Neural progenitor cell (in vitro differentiated cells): ENCODE data around the gene FREM1. TPM values are rescaled to one million over a fixed set of nuclear protein-coding genes. Genes with fewer than 3 reads are reported as not detected.

Source experiments
- DNase-seq: peaks from one replicate; pipeline ENCODE4 v3.0.0-alpha.2; 2016; ENCODE audit warnings: low spot score
- H2AFZ ChIP-seq: fragments of 200-600 bp; sonication (generic); replicated peaks from 2 replicates; pipeline ENCODE4 v1.6.1; 2016; ENCODE audit warnings: antibody characterized with exemption
- H3F3A ChIP-seq: fragments of 200-600 bp; sonication (generic); 2 replicates; pipeline ENCODE4 v1.6.1; 2016; ENCODE audit warnings: antibody characterized with exemption, low read depth
- H3K27ac ChIP-seq: fragments of 200-600 bp; sonication (generic); 2 replicates; pipeline ENCODE4 v1.5.1; 2016; ENCODE audit warnings: mild to moderate bottlenecking
- H3K27me3 ChIP-seq: fragments of 200-600 bp; sonication (generic); 2 replicates; pipeline ENCODE4 v1.6.1; 2016; ENCODE audit warnings: mild to moderate bottlenecking, moderate library complexity
- H3K36me3 ChIP-seq: fragments of 200-600 bp; sonication (generic); 2 replicates; pipeline ENCODE4 v1.5.1; 2016
- H3K4me1 ChIP-seq: fragments of 200-600 bp; sonication (generic); 2 replicates; pipeline ENCODE4 v1.6.1; 2016; ENCODE audit warnings: mixed run types
- H3K4me2 ChIP-seq: fragments of 200-600 bp; sonication (generic); 2 replicates; pipeline ENCODE4 v1.6.1; 2016
- H3K4me3 ChIP-seq: fragments of 200-600 bp; sonication (generic); 2 replicates; pipeline ENCODE4 v1.5.1; 2016
- H3K79me2 ChIP-seq: fragments of 200-600 bp; sonication (generic); 2 replicates; pipeline ENCODE4 v1.6.1; 2016; ENCODE audit warnings: low read depth
- H3K9ac ChIP-seq: fragments of 200-600 bp; sonication (generic); 2 replicates; pipeline ENCODE4 v1.6.1; 2016
- H3K9me3 ChIP-seq: fragments of 200-600 bp; sonication (generic); 2 replicates; pipeline ENCODE4 v1.5.1; 2016; ENCODE audit warnings: low read depth
- H4K20me1 ChIP-seq: fragments of 200-600 bp; sonication (generic); 2 replicates; pipeline ENCODE4 v1.6.1; 2016; ENCODE audit warnings: low read depth
- H3K27ac Mint-ChIP-seq: 3 replicates; pipeline ENCODE4 v1.8.0; 2021; ENCODE audit warnings: mixed read lengths
- H3K27me3 Mint-ChIP-seq: 2 replicates; pipeline ENCODE4 v1.8.0; 2022; ENCODE audit warnings: low read depth, mild to moderate bottlenecking, inconsistent platforms, moderate library complexity, mixed read lengths; ENCODE audit not compliant: insufficient read depth
- H3K36me3 Mint-ChIP-seq: 3 replicates; pipeline ENCODE4 v1.8.0; 2021; ENCODE audit warnings: mixed read lengths
- H3K4me1 Mint-ChIP-seq: 3 replicates; pipeline ENCODE4 v1.8.0; 2021; ENCODE audit warnings: mixed read lengths
- H3K4me3 Mint-ChIP-seq: 3 replicates; pipeline ENCODE4 v1.8.0; 2021; ENCODE audit warnings: mild to moderate bottlenecking, moderate library complexity, mixed read lengths
- H3K9me3 Mint-ChIP-seq: 3 replicates; pipeline ENCODE4 v1.8.0; 2020; ENCODE audit warnings: mixed read lengths
- EZH2 ChIP-seq: fragments of 200-600 bp; sonication (generic); IDR thresholded peaks from 2 replicates; pipeline ENCODE4 v1.6.1; 2017; ENCODE audit warnings: antibody characterized with exemption, mild to moderate bottlenecking, moderate library complexity
- EZH2phosphoT487 ChIP-seq: fragments of 200-600 bp; sonication (generic); IDR thresholded peaks from 2 replicates; pipeline ENCODE4 v1.6.1; 2017; ENCODE audit warnings: antibody characterized with exemption
- total RNA-seq: library from RNA; depleted of rRNA; stranded (reverse); fragments of >200 nt; gene quantifications from 2 replicates; pipeline ENCODE4 v1.2.3, GENCODE V29; 2015; ENCODE audit warnings: low replicate concordance
- TF ChIP-seq, protein P1 (sequence below): fragments of 200-600 bp; sonication (generic); IDR thresholded peaks from 2 replicates; pipeline ENCODE4 v1.5.1; 2017; ENCODE audit warnings: antibody characterized with exemption, mild to moderate bottlenecking

FREM1 gene
- total RNA-seq, 1 donor from 2014 or later, result 1.2 TPM

DNA sequence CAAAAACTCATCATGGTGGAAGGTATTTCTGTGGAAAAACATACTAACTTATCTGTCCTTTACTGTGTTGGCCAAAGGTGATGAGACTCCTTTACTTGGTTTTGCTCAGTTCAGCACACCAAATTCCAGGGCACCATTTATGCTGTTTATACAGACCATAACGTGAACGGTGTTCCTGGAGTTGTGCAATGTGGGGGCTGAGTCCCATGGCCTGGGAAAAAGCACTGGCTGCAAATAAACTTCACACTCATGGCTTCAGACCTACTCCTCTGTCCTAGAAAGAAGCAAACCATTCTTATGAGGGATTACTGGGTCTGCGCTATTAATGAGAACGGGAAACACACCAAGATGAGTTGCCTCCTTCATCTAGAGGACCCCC lies 10.4 kb downstream of the FREM1 start:
- H3K4me1 ChIP-seq, result no peaks in the 10 kb centered on the region
- H3K27ac Mint-ChIP-seq, result no peak overlapping the region

DNA sequence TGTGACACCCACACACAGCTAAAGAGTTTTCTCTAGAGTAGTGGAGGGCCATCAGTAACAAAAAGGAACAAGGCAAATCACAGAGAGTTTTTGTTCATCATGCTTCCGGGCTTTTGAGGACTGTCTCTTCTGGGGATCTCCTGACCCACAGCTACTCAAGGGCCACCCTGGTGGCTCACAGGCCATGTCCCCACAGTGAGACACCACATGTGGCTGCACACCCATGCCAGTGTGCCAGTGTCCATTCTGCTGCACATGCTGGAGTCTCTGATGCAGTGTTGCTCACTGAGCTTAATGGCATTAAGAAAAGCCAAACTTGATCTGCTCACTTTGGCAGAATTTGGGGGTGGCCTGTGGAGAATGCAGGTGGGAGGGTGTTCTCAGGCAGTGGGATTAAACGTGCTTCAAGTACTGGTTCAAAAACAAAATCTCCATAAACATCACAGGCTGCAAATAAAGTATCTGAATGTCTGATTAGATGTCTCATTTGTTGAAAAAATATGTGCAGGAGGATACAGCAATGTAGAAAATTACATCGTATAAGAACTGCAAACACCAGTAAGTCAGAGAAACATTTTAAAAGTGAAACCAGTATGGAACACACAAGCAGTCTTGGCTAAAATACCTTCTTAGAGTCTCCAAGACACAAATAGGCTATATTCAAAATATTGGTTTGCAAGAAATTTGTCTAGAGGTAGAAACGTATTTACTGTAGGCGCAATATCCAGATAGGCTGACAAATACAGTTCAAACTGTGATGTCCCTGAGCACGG lies 11.0 kb downstream of the FREM1 start:
- Histone ChIP-seq H3F3A (no peaks in the 10 kb centered on the region), H4K20me1 (no peaks in the 10 kb centered on the region), H3K27me3 (no peaks in the 10 kb centered on the region), H3K27ac (no peak overlapping the region), H3K4me2 (no peak overlapping the region), H2AFZ (no peak overlapping the region), H3K9ac (no peak overlapping the region), H3K4me3 (no peak overlapping the region), H3K9me3 (no peaks in the 10 kb centered on the region), H3K79me2 (no peaks in the 10 kb centered on the region), H3K4me1 (no peaks in the 10 kb centered on the region), H3K36me3 (no peaks in the 10 kb centered on the region)
- peaks cover 22% of the 10 kb centered on the region for H3K36me3 Mint-ChIP-seq
- no peak for DNase-seq
- no peak overlapping the region for H3K27ac Mint-ChIP-seq
- no peak overlapping the region for H3K4me3 Mint-ChIP-seq
- peaks cover 5% of the 10 kb centered on the region for H3K27me3 Mint-ChIP-seq
- peaks cover 60% of the 10 kb centered on the region for H3K4me1 Mint-ChIP-seq
- TF ChIP-seq, protein P1, sequence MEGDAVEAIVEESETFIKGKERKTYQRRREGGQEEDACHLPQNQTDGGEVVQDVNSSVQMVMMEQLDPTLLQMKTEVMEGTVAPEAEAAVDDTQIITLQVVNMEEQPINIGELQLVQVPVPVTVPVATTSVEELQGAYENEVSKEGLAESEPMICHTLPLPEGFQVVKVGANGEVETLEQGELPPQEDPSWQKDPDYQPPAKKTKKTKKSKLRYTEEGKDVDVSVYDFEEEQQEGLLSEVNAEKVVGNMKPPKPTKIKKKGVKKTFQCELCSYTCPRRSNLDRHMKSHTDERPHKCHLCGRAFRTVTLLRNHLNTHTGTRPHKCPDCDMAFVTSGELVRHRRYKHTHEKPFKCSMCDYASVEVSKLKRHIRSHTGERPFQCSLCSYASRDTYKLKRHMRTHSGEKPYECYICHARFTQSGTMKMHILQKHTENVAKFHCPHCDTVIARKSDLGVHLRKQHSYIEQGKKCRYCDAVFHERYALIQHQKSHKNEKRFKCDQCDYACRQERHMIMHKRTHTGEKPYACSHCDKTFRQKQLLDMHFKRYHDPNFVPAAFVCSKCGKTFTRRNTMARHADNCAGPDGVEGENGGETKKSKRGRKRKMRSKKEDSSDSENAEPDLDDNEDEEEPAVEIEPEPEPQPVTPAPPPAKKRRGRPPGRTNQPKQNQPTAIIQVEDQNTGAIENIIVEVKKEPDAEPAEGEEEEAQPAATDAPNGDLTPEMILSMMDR, result no peak
- no peak for TF ChIP-seq EZH2phosphoT487
- TF ChIP-seq EZH2, result no peak
- peaks cover 19% of the 10 kb centered on the region for H3K9me3 Mint-ChIP-seq

More for the DNA sequence above, 10.4 kb downstream of the FREM1 start:
- Mint-ChIP-seq H3K4me1 (peaks cover 62% of the 10 kb centered on the region), H3K9me3 (peaks cover 17% of the 10 kb centered on the region), H3K36me3 (peaks cover 24% of the 10 kb centered on the region), H3K27me3 (peaks cover 5% of the 10 kb centered on the region), H3K4me3 (no peak overlapping the region)
- TF ChIP-seq, protein P1, result no peak
- TF ChIP-seq EZH2 (no peak), EZH2phosphoT487 (no peak)
- Histone ChIP-seq H3K79me2 (no peaks in the 10 kb centered on the region), H3K4me2 (no peak overlapping the region), H3K9me3 (no peaks in the 10 kb centered on the region), H3K36me3 (no peaks in the 10 kb centered on the region), H3K4me3 (no peak overlapping the region), H3K9ac (no peak overlapping the region), H3K27me3 (no peaks in the 10 kb centered on the region), H2AFZ (no peak overlapping the region), H4K20me1 (no peaks in the 10 kb centered on the region), H3K27ac (no peak overlapping the region), H3F3A (no peaks in the 10 kb centered on the region)
- no peak for DNase-seq

DNA sequence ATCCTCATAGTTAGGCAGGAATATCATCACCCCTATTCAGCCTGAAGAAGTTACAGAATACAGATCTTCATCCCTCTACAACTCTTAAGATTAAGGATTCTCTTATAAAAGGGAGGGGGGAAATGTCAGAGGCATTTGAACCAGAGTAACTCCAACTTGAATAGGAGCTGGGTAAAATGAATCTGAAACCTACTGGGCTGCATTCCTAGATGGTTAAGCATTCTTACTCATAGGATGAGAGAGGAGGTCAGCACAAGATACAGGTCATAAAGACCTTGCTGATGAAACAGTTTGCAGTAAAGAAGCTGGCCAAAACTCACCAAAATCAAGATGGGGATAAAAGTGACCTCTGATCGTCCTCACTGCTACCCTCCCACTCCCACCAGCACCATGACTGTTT lies 14.4 kb downstream of the FREM1 start:
- Histone ChIP-seq H3K36me3 (no peaks in the 10 kb centered on the region), H3K4me2 (no peak overlapping the region), H4K20me1 (no peaks in the 10 kb centered on the region), H3K4me1 (no peaks in the 10 kb centered on the region), H3K9ac (no peak overlapping the region), H3K27me3 (no peaks in the 10 kb centered on the region), H3K9me3 (no peaks in the 10 kb centered on the region), H2AFZ (no peak overlapping the region), H3K4me3 (no peak overlapping the region), H3F3A (no peaks in the 10 kb centered on the region), H3K79me2 (no peaks in the 10 kb centered on the region), H3K27ac (no peak overlapping the region)
- Mint-ChIP-seq H3K27me3 (peaks cover 2% of the 10 kb centered on the region), H3K4me3 (no peak overlapping the region), H3K4me1 (peaks cover 34% of the 10 kb centered on the region), H3K9me3 (peaks cover 37% of the 10 kb centered on the region), H3K27ac (no peak overlapping the region), H3K36me3 (peaks cover 40% of the 10 kb centered on the region)
- no peak for DNase-seq
- TF ChIP-seq EZH2phosphoT487, result no peak
- TF ChIP-seq, protein P1, result no peak
- no peak for TF ChIP-seq EZH2
